Measurements from ENCODE around the gene MMP7. TPM values are rescaled to one million over a fixed set of nuclear protein-coding genes. Genes with fewer than 3 reads are reported as not detected.

Gene MMP7
- polyA plus RNA-seq, 1 donor from 2014 or later, result not detected

DNA sequence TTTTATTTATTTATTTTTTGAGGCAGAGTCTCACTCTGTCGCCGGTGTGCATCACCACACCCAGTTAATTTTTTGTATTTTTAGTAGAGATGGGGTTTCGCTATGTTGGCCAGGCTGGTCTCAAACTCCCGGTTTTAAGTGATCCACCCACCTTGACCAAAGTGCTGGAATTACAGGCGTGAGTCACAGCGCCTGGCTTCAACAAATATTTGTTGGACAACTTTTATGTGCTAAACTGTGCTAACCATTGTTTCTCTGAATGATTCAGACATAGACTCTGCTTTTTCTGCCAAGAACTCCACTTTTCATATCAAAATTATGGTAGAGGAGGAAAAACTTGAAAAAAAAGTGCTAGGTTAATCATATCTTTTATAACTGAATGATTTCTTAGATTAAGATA, 36.3 kb downstream of the MMP7 start:
- no peak overlapping the region for H3K27ac Mint-ChIP-seq
- H3K4me3 Mint-ChIP-seq, result no peak overlapping the region
- H3K4me1 Mint-ChIP-seq, result peaks cover 0 to 11% (median 0%) of the 10 kb centered on the region in 3 donors
- no peaks in the 10 kb centered on the region for H3K9me3 Mint-ChIP-seq
- H3K27me3 Mint-ChIP-seq, result peaks cover 9% of the 10 kb centered on the region
- no peaks in the 10 kb centered on the region for H3K36me3 Mint-ChIP-seq

DNA sequence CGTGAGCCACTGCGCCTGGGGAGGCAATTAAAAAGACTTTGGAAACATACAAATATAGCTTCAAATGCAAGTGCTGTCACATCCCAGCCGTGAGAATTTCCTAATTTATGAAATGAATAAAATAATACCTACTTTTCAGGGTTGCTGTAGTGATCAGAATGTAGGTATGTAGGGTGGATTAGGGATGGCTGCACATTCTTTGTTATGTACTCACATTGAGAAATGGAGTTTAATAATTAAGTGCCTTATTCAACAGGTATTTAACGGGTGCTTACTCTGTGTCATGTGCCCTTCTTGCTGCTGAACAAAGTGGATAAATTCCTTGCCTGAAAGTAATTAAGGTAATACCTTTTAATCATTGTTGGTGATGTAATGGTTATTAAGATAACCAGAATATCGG, 37.0 kb downstream of the MMP7 start:
- H3K27me3 Mint-ChIP-seq, result peaks cover 9% of the 10 kb centered on the region
- H3K36me3 Mint-ChIP-seq, result no peaks in the 10 kb centered on the region
- H3K4me3 Mint-ChIP-seq, result no peak overlapping the region
- H3K9me3 Mint-ChIP-seq, result no peaks in the 10 kb centered on the region
- H3K27ac Mint-ChIP-seq, result no peak overlapping the region
- H3K4me1 Mint-ChIP-seq, result peaks cover 0 to 13% (median 0%) of the 10 kb centered on the region in 3 donors

GRCh38 chr11:102491969-102492368, 38.6 kb downstream of the MMP7 start:
- Mint-ChIP-seq H3K27ac (no peak overlapping the region), H3K4me1 (peaks cover 0 to 13% (median 0%) of the 10 kb centered on the region in 3 donors)

DNA sequence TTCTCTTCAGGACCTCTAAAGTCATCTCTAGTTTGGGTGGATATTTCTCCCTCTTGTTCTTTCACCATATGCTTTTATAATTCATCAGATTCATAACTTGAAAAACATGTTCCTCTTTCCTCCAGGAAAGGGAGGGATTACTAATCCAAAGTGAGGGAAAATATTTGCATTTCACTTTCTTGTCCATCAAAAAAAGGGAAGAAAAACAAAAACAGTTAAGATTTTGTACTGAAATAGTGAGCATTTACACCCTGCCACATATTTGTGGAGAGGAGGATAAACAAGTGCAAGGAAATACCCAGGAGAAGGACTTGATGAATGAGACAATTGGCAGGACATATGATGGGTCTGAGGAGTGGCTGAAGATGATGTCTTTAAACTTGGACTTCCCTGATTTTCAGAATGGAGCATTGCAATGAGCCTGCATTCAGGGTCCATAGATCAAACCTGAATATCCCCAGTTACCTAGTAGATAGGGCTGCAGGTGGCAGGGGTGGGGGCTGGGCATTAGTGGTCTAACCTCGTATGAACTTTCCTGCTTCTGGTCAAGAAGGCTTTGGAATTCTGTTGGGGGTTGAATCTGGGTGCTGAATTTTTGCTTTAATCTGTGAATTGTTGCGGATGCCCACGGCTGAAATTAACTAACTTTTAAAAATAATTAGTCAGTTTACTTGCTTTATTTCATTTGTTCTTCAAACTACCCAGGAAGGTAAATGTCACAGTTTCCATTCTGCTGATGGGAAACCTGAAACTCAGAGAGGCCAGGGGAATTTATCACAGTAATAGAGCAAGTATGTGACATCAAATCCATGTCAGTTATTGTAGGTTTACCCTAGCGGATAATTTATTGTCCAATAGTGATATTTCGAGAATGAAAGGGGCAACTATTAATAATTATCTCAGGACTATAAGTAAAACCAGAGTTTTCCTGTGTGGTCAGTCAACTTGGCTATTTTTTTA, 41.1 kb downstream of the MMP7 start:
- H3K27me3 Mint-ChIP-seq, result peaks cover 4% of the 10 kb centered on the region
- H3K27ac Mint-ChIP-seq, result no peak overlapping the region
- H3K36me3 Mint-ChIP-seq, result no peaks in the 10 kb centered on the region
- H3K9me3 Mint-ChIP-seq, result no peaks in the 10 kb centered on the region
- H3K4me3 Mint-ChIP-seq, result no peak overlapping the region
- H3K4me1 Mint-ChIP-seq, result peaks cover 0 to 5% (median 0%) of the 10 kb centered on the region in 3 donors

More at GRCh38 chr11:102491969-102492368, 38.6 kb downstream of the MMP7 start:
- Mint-ChIP-seq H3K27me3 (peaks cover 9% of the 10 kb centered on the region), H3K9me3 (no peaks in the 10 kb centered on the region), H3K4me3 (no peak overlapping the region), H3K36me3 (no peaks in the 10 kb centered on the region)

- no peak overlapping the region for H3K4me3 Mint-ChIP-seq
- H3K27me3 Mint-ChIP-seq, result peaks cover 9% of the 10 kb centered on the region
- no peaks in the 10 kb centered on the region for H3K9me3 Mint-ChIP-seq
- peaks cover 0 to 5% (median 0%) of the 10 kb centered on the region in 3 donors for H3K4me1 Mint-ChIP-seq
- no peak overlapping the region for H3K27ac Mint-ChIP-seq
- no peaks in the 10 kb centered on the region for H3K36me3 Mint-ChIP-seq
Measured at GRCh38 chr11:102488208-102488607, 42.3 kb downstream of the MMP7 start.

DNA sequence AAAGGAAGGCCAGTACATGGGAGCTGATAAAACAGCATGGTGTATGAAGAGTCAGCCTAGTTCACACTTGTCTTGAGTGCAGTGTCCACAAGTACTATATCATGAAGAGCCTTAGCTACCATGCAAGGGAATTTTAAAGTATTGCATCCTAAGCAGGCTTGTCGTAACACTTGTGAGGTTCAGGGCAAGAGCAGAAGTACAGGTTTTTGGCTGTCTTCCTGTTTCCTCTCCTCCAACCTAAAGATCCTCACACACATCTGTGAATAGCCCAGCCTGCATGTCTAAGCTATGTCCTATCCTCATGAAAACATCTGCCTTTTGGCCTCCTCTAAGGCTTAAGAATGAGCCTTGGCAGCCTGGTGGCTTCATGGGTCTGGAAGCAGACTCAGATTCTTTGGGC, 43.3 kb downstream of the MMP7 start:
- Mint-ChIP-seq H3K4me3 (no peak overlapping the region), H3K27ac (no peak overlapping the region), H3K36me3 (no peaks in the 10 kb centered on the region), H3K27me3 (peaks cover 10% of the 10 kb centered on the region), H3K9me3 (no peaks in the 10 kb centered on the region), H3K4me1 (peaks cover 0 to 5% (median 0%) of the 10 kb centered on the region in 3 donors)

- no peaks in the 10 kb centered on the region for H3K36me3 Mint-ChIP-seq
- peaks cover 11% of the 10 kb centered on the region for H3K27me3 Mint-ChIP-seq
- H3K4me3 Mint-ChIP-seq, result no peak overlapping the region
- H3K27ac Mint-ChIP-seq, result no peak overlapping the region
- peaks cover 0 to 5% (median 0%) of the 10 kb centered on the region in 3 donors for H3K4me1 Mint-ChIP-seq
- no peaks in the 10 kb centered on the region for H3K9me3 Mint-ChIP-seq
Measured at GRCh38 chr11:102486584-102486983, 44.0 kb downstream of the MMP7 start.

- no peaks in the 10 kb centered on the region for H3K9me3 Mint-ChIP-seq
- no peaks in the 10 kb centered on the region for H3K36me3 Mint-ChIP-seq
- H3K27me3 Mint-ChIP-seq, result peaks cover 11% of the 10 kb centered on the region
- H3K4me1 Mint-ChIP-seq, result peaks cover 0 to 5% (median 0%) of the 10 kb centered on the region in 3 donors
- H3K27ac Mint-ChIP-seq, result no peak overlapping the region
- H3K4me3 Mint-ChIP-seq, result no peak overlapping the region
Measured at GRCh38 chr11:102485095-102485722, 45.3 kb downstream of the MMP7 start.

- Mint-ChIP-seq H3K27me3 (peaks cover 8% of the 10 kb centered on the region), H3K27ac (no peak overlapping the region), H3K4me1 (no peaks in the 10 kb centered on the region), H3K9me3 (no peaks in the 10 kb centered on the region), H3K36me3 (no peaks in the 10 kb centered on the region), H3K4me3 (no peak overlapping the region)
Measured at GRCh38 chr11:102482433-102482832, 48.1 kb downstream of the MMP7 start.

GRCh38 chr11:102479733-102480132, 50.8 kb downstream of the MMP7 start:
- H3K9me3 Mint-ChIP-seq, result no peaks in the 10 kb centered on the region
- peaks cover under 1 to 7% (median 5%) of the 10 kb centered on the region in 3 donors for H3K4me1 Mint-ChIP-seq
- no peak overlapping the region for H3K27ac Mint-ChIP-seq
- no peak overlapping the region for H3K4me3 Mint-ChIP-seq
- peaks cover 10% of the 10 kb centered on the region for H3K27me3 Mint-ChIP-seq
- H3K36me3 Mint-ChIP-seq, result no peaks in the 10 kb centered on the region

GRCh38 chr11:102478673-102479299, 51.8 kb downstream of the MMP7 start:
- H3K27me3 Mint-ChIP-seq, result peaks cover 17% of the 10 kb centered on the region
- no peak overlapping the region for H3K27ac Mint-ChIP-seq
- H3K9me3 Mint-ChIP-seq, result no peaks in the 10 kb centered on the region
- H3K4me3 Mint-ChIP-seq, result no peak overlapping the region
- no peaks in the 10 kb centered on the region for H3K36me3 Mint-ChIP-seq
- H3K4me1 Mint-ChIP-seq, result peaks cover 10 to 16% (median 14%) of the 10 kb centered on the region in 3 donors

DNA sequence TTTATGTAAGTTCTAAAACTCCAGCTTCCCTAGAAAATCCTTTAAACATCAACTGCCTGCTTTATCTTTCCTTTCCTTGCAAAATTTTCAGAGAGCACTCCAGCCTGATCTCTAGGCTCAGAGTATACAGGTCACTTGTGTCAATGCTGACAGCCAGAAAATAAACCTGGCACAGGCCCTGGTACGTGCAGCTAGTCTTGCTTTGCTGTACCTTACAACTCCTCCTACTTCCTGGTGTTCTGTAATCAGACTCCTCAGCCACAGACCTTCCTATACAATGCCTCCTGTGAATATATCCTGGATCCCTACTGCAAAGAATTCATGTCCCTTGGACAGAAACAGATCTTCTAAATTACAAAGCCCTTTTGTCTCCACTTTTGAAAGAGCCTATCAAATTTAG, 53.7 kb downstream of the MMP7 start:
- no peaks in the 10 kb centered on the region for H3K36me3 Mint-ChIP-seq
- peaks cover 14% of the 10 kb centered on the region for H3K27me3 Mint-ChIP-seq
- peak overlapping the region in 1 of 4 donors; percentile 24 for H3K4me3 Mint-ChIP-seq
- H3K4me1 Mint-ChIP-seq, result peaks cover 12 to 17% (median 16%) of the 10 kb centered on the region in 3 donors
- H3K9me3 Mint-ChIP-seq, result no peaks in the 10 kb centered on the region
- H3K27ac Mint-ChIP-seq, result peak overlapping the region in 1 of 3 donors; percentile 28

GRCh38 chr11:102476069-102476468, 54.5 kb downstream of the MMP7 start:
- H3K4me3 Mint-ChIP-seq, result no peak overlapping the region
- peaks cover 12 to 17% (median 16%) of the 10 kb centered on the region in 3 donors for H3K4me1 Mint-ChIP-seq
- H3K9me3 Mint-ChIP-seq, result no peaks in the 10 kb centered on the region

DNA sequence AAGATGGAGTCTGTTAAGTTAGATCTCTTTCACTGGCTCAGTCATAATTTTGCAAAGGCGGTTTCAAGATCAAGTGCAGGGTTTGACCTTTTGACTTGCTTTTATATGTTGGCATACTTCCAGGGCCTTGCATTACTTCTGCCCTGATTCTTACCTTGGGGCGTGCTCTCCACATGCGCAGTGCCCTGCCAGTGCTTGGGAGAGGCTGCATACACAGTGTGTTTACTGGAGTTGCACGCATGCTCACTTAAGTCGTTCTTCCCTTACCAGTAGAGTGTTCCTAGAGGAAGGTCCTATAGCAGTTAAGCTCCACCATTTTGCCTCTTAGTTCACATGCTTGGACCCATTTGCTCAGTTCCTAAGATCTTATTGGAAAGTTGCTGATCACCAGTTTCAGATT, 57.0 kb downstream of the MMP7 start:
- peaks cover 18% of the 10 kb centered on the region for H3K27me3 Mint-ChIP-seq
- H3K4me1 Mint-ChIP-seq, result peaks cover 13 to 22% (median 20%) of the 10 kb centered on the region in 3 donors
- H3K4me3 Mint-ChIP-seq, result no peak overlapping the region
- no peaks in the 10 kb centered on the region for H3K9me3 Mint-ChIP-seq
- H3K36me3 Mint-ChIP-seq, result peaks cover 6% of the 10 kb centered on the region
- peak overlapping the region in 1 of 3 donors; percentile 92 for H3K27ac Mint-ChIP-seq

More at GRCh38 chr11:102476069-102476468, 54.5 kb downstream of the MMP7 start:
- Mint-ChIP-seq H3K36me3 (peaks cover under 1% of the 10 kb centered on the region), H3K27ac (peak overlapping the region in 1 of 3 donors; percentile 28), H3K27me3 (peaks cover 16% of the 10 kb centered on the region)

- Mint-ChIP-seq H3K27me3 (peaks cover 18% of the 10 kb centered on the region), H3K4me1 (peaks cover 13 to 25% (median 23%) of the 10 kb centered on the region in 3 donors), H3K36me3 (peaks cover 6% of the 10 kb centered on the region), H3K9me3 (no peaks in the 10 kb centered on the region), H3K4me3 (peak overlapping the region in 1 of 4 donors; percentile 4), H3K27ac (no peak overlapping the region)
Measured at GRCh38 chr11:102472127-102472526, 58.4 kb downstream of the MMP7 start.

All from IgD-negative memory B cell (primary cell).